22Rv1 (cell line): ENCODE measurements around the gene RNGTT.

Experiments
- ZFX ChIP-seq: fragments of 450-650 bp; IDR thresholded peaks from 2 replicates; pipeline ENCODE4 v1.6.1; 2017; ENCODE audit warnings: antibody characterized with exemption, borderline replicate concordance
- TF ChIP-seq, protein P1 (sequence below): fragments of 450-650 bp; IDR thresholded peaks from 2 replicates; pipeline ENCODE4 v1.5.1; 2017; ENCODE audit warnings: mild to moderate bottlenecking

DNA sequence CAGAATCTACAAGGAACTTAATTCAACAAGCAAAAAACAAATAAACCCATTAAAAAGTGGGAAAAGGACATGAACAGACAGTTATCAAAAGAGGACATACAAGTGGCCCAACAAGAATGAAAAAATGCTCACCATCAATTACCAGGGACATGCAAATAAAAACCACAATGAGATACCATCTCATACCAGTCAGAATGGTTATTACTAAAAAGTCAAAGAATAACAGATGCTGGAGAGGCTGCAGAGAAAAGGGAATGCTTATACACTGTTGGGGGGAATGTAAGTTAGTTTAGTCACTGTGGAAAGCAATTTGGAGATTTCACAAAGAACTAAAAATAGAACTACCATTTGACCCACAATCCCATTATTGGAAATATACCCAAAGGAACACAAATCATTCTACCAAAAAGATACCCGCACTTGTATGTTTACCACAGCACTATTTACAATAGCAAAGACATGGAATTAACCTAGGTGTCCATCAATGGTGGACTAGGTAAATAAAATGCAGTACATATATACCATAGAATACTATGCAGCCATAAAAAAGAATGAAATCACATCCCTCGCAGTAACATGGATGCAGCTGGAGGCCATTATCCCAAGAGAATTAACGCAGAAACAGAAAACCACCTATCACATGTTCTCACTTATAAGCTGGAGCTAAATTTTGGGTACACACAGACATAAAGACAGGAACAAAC is 48.4 kb downstream of the RNGTT start:
- TF ChIP-seq, protein P1, sequence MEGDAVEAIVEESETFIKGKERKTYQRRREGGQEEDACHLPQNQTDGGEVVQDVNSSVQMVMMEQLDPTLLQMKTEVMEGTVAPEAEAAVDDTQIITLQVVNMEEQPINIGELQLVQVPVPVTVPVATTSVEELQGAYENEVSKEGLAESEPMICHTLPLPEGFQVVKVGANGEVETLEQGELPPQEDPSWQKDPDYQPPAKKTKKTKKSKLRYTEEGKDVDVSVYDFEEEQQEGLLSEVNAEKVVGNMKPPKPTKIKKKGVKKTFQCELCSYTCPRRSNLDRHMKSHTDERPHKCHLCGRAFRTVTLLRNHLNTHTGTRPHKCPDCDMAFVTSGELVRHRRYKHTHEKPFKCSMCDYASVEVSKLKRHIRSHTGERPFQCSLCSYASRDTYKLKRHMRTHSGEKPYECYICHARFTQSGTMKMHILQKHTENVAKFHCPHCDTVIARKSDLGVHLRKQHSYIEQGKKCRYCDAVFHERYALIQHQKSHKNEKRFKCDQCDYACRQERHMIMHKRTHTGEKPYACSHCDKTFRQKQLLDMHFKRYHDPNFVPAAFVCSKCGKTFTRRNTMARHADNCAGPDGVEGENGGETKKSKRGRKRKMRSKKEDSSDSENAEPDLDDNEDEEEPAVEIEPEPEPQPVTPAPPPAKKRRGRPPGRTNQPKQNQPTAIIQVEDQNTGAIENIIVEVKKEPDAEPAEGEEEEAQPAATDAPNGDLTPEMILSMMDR = no peak
- TF ChIP-seq ZFX = no peak
